Activated CD4-positive, alpha-beta T cell treated with anti-CD3 and anti-CD28 coated beads for 24 hours (primary cell): ENCODE measurements around the gene IL10RB.

ENCODE experiments used
- DNase-seq, 2 donors: peaks; one replicate each; pipeline ENCODE4 v3.0.0-alpha.2; 2020; ENCODE audit warnings: low read depth in 2 of 2

Gene IL10RB

DNA sequence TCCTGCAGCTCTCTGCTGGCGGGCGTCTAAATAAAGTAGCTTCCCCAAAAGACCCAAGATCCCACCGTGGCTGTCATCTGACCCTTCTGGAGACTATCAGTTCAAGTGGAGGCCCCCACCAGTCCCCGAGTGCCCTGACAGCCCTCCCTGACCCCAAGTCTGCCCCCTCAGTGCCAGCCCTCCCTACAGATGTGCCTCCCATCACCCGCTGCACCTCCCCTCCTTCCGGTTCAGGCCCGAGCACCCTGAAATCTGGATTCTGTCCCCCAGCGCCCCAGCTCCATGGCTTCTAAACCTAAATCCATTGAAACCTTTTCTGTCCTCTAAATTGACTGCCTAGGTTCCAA lies 595 bp downstream of the IL10RB start:
- DNase-seq = peak in 1 of 2 donors; percentile 24

DNA sequence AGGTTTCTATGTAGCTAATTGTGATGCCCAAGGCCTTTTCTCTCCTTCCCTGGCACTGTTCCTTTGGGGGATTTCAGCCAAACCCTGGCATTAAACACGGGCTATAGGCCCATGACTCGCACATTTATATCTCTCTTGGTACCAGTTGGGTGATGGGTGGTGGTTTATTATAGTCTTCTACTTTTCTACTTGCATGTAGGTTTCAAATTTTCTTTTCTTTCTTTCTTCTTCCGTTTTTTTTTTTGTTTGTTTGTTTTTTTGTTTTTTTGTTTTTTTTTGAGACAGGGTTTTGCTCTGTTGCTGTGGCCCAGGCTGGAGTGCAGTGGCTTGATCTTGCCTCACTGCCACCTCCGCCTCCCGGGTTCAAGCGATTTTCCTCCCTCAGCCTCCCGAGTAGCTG lies 1.1 kb downstream of the IL10RB start:
- DNase-seq = no peak

GRCh38 chr21:33268393-33268736 lies 2.2 kb downstream of the IL10RB start:
- no peak for DNase-seq

DNA sequence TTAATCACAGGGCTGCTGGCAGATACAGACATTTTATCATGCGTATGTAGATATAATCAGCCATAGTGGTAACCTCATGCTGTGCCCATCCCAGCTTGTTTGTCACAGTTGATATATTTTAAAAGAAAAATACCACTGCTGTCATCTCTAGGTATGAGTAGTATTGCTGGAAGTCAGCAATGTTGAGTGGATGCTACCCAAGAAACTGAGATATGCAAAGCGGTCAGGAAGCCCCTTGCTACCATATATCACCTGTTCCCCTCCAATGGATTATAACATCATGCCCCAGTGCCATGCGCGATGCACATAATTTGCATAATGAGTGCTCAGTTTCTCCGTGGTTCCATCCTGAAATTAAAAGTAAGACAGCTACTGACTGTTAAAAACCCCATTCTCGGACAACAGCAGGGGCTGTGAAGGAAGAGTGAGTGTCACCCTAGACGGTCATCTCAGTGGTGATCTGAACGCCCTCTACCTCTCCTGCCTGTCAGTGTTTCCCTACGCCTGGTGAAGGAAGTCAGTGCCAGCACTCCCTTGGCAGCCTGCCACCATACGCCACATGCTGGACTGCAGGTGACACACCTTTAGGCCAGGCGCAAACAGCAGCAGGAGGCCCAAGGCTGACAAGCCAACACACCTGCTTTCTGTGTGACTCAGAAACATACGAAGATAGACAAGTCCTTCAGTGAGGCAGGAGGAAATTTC lies 2.7 kb downstream of the IL10RB start:
- DNase-seq = no peak

GRCh38 chr21:33270986-33271385 lies 4.8 kb downstream of the IL10RB start:
- DNase-seq = no peak

DNA sequence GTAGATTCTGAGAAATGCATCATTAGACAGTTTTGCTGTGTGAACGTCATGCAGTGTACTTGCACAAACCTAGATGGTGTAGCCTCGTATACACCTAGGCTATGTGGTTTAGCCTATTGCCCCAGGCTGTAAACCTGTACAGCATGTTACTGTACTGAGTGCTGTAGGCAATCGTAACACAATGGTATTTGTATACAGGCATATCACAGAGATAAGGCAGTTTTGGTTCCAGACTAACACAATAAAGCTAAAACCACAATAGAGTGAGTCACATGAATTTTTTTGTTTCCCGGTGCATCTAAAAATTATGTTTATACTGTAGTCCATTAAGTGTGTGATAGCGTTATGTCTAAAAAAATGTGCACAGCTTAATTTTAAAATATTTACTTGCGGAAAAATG lies 6.9 kb downstream of the IL10RB start:
- DNase-seq = no peak

DNA sequence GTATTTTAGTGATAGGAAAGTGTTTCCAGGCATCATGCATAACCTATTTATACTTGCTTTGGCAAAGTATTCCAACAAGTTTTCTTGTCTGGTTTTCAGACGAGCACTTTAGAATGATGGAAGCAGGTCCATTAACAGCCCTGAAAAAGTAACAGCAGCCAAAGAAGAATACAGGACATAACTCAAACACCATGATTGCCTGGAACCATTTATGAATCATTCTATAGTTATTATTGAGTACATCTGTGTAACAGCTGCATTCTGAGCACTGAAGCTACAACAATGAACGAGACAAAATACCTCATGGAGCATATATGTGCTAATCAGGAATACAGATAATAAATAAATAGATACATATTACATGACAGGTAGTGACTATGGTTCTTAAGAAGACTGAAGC lies 12.6 kb downstream of the IL10RB start:
- no peak for DNase-seq

DNA sequence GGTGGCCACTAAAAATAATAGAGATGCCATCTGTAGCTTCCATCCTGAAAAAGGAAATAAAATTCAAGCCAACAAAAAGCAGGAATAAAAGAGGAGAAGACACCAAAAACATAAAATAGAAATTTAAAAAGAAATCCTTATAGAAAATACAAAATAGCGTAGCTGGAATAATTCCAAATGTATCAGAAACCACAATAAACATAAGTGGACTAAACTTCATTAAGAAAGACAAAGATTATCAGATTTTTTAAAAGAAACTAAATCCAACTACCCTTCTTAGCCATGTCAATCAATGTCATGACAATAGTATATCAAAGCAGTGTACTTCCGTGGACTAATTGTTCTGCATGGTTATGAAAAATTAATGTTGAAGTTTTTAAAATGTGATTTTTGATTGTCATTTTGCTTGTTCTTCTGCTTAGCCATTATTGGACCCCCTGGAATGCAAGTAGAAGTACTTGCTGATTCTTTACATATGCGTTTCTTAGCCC lies 13.2 kb downstream of the IL10RB start:
- no peak for DNase-seq

GRCh38 chr21:33281096-33281652 lies 15.0 kb downstream of the IL10RB start:
- DNase-seq = no peak

- DNase-seq = no peak
Measured at GRCh38 chr21:33283203-33283602, 17.0 kb downstream of the IL10RB start.

DNA sequence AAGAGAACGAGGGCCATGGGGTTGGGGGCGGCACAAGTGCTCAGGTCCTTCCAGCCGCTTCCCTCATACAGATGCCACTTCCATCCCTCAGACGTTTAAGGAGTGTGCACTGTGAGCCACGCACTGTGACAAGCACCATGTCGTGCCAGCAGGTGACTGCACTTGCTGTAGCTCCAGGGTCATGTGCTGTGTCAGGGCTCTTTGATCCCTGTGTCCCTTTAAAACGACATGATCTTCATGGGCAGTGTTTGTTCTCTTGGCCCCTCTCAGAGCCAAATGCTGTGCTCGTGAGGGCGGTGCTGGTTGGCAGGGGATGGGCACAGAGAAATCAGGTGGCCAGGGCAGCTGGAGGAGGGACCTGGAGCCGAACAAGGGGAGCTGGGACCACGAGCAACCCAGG lies 19.9 kb downstream of the IL10RB start:
- DNase-seq = no peak

DNA sequence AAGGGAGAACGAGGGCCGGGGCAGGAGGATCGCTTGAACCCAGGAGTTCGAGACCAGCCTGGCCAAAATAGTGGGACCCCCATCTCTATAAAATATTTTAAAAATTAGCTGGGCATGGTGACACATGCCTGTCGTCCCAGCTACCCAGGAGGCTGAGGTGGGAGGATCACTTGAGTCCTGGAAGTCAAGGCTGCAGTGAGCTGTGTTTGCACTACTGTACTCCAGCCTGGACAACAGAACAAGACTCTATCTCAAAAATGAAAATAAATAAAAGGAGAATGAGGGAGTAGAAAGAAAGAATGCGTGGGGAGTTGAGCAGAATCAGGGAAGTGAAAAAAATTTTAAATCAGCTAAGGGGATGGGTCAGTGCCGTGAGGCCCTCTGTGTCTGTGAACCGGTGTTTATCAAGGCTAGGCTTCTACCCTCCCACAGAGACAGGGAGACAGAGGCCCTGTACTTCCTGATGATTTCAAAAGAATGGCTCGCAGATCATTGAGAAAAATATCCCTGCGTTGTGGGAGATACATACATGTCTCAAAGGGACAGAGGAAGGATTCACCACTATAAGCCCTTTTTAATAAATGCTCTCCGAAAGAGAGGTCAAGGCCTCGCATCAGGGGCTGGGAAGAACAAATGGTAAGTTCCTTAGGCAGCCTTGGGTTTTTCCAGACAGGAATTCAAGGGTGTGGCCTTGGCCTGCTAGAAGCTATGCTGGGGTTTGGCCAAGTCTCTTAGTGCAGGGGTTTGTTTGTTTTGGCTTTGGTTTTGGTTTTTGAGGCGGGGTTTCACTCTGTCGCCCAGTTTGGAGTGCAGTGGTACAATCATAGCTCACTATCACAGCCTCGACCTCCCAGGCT lies 20.7 kb downstream of the IL10RB start:
- no peak for DNase-seq

- DNase-seq = no peak
Measured at GRCh38 chr21:33289199-33289819, 23.1 kb downstream of the IL10RB start.

DNA sequence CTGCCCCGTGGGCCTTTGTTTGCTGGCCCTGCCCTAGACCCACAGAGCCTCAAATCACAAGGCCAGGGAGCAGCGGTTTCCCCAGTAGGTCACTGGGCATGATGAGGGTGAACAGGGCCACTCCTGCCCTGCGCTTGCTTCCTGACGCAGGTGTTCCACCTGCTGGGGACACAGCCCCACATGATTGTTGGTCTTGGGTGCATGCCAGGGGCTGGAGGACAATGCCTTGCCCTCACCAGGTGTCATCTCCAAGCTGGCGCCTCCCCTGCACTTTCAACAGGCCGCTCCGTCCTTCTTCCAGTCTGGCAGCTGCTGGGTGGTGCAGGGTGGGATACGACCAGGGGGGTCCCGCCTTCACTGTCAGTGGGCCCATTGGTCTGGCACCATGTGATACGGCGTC lies 24.3 kb downstream of the IL10RB start:
- DNase-seq = no peak

DNA sequence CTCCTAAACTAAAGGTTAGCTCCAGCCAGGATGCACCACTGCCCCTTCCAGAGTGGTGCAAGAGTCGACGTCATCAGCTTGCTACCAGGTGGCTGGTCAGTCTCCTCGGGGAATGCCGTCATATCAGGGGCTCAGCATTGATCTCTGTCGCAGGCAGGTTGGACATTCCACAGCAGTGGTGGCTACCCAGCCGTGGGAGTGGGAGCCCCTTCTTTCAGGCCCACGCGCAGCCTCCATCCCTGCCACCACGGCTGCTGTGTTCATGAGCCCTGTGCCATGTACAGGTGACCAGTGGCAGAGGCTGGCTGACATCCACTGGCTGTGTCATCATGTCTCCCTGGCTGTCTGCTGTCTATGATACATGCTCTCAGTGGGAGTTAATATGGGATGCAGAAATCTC lies 25.5 kb downstream of the IL10RB start:
- no peak for DNase-seq

GRCh38 chr21:33292724-33293123 lies 26.6 kb downstream of the IL10RB start:
- DNase-seq = no peak

- DNase-seq = no peak
Measured at GRCh38 chr21:33293136-33293535, 27.0 kb downstream of the IL10RB start.

DNA sequence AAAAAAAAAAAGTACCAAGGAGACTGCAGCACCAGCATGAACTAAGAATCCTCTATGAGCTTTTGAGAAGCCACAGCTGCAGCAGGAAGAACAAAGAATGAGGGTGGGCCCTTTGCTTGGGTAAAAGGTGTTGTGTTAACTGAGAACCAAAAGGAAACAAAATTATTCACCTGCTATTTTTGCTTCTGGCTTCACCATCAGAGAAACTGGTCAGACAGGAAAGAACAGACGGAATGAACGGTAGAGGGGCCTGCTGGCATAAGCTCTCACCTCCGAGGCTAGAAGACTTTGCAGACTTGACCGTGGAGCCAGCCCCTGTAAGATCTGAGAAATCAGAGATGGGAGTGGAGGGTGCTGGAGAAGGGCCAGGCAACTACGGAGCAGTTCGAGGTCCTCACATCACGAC lies 27.6 kb downstream of the IL10RB start:
- DNase-seq = no peak

DNA sequence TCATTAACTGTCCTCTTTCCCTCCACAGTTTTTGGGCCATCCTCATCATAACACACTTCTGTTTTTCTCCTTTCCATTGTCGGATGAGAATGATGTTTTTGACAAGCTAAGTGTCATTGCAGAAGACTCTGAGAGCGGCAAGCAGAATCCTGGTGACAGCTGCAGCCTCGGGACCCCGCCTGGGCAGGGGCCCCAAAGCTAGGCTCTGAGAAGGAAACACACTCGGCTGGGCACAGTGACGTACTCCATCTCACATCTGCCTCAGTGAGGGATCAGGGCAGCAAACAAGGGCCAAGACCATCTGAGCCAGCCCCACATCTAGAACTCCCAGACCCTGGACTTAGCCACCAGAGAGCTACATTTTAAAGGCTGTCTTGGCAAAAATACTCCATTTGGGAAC lies 30.0 kb downstream of the IL10RB start:
- DNase-seq = no peak

DNA sequence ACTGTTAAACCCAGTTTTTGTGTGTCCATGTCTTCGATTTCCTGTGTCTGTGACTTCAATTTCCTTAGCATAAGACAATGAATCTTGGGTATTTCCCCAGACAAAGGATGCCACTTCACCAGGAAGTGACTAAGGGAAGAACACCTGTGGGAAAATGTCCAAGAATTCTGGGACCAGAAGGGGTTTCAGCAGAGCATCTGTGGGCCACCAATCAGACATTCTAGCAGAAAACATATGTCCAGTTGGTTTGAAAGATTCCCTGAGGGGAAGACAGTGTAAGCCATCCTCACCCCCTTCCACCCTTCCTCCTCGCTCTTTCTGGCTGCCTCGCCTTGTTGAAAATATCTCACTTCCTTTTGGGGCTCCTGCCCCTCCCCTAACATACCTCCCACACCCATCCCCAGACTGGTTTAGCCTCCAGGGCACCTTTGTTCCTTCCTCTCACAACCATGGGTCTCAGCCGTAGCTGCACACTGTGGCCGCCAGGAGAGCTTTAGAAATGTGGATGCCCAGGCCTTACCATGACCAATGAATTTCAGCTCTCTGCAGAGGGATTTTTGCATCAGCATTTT lies 33.1 kb downstream of the IL10RB start:
- DNase-seq = peak; percentile 16 to 23

- no peak for DNase-seq
Measured at GRCh38 chr21:33300701-33301631, 34.8 kb downstream of the IL10RB start.
